Measurements from ENCODE around the gene FAM131A. TPM values are rescaled to one million over a fixed set of nuclear protein-coding genes. Genes with fewer than 3 reads are reported as not detected.

The FAM131A gene
- total and polyA plus RNA-seq, 2 of the 4 experiments (the other 2 are of a cell fraction) = 10.8 to 19.5 TPM

DNA sequence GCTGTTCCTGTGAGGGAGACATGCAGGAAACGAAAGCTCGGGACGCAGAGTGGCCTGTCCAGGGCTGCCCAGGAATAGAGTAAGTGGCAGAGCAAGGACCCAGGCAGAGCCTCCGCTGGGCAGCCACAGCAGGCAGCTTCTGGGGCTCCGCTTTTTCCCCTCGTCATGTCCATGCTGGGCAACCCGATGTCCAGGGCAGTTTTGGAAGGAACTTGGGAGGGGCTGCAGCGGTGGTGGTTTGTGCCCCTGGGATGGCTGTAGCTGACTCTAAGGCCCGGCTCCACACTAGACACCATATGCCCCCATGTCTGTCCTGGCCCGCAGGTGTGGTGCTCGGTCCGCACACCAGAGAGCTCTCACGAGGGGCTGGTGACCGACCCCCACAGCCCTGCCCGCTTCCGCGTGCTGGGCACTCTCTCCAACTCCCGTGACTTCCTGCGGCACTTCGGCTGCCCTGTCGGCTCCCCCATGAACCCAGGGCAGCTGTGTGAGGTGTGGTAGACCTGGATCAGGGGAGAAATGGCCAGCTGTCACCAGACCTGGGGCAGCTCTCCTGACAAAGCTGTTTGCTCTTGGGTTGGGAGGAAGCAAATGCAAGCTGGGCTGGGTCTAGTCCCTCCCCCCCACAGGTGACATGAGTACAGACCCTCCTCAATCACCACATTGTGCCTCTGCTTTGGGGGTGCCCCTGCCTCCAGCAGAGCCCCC is 45.5 kb upstream of the FAM131A start:
- Histone ChIP-seq H2BK15ac (ENCODE audit: low read depth, low read length) (no peak overlapping the region), H4K91ac (ENCODE audit: insufficient read depth, low read depth, low read length) (no peak overlapping the region), H3K79me1 (ENCODE audit: low read depth in 1 of 2, low read length in 2 of 2) (no peaks in the 10 kb centered on the region), H3K27ac (ENCODE audit: insufficient read depth, low read length) (no peak overlapping the region), H3K14ac (replicated peaks; ENCODE audit: low read depth, low read length) (no peak overlapping the region), H3K9me3 (ENCODE audit: control insufficient read depth, insufficient read depth, low read length) (no peaks in the 10 kb centered on the region), H3K9ac (ENCODE audit: low read depth, low read length) (no peak overlapping the region), H3K36me3 (ENCODE audit: control insufficient read depth, insufficient read depth, low read length) (no peaks in the 10 kb centered on the region), H3K27me3 (ENCODE audit: control insufficient read depth, insufficient read depth, low read length) (peaks cover 18% of the 10 kb centered on the region; the same call in 1 of the 2 replicates), H3K4ac (ENCODE audit: low read depth, low read length) (no peak overlapping the region), H3K4me1 (ENCODE audit: control insufficient read depth, insufficient read depth, low read length) (no peaks in the 10 kb centered on the region), H3K18ac (ENCODE audit: low read depth, low read length) (no peak overlapping the region), H4K5ac (ENCODE audit: low read depth, low read length) (no peak overlapping the region), H2AK9ac (replicated peaks; ENCODE audit: low read depth, low read length, poor library complexity) (no peak overlapping the region), H2BK20ac (ENCODE audit: low read depth, low read length) (no peak overlapping the region), H3K9me1 (ENCODE audit: insufficient read depth, low read length) (no peaks in the 10 kb centered on the region), H3K56ac (ENCODE audit: extremely low read depth, insufficient read depth, low read length) (no peak overlapping the region), H4K8ac (ENCODE audit: low read depth in 2 of 2, low read length in 2 of 2) (no peak overlapping the region), H2BK5ac (ENCODE audit: low read depth, low read length, poor library complexity, severe bottlenecking) (no peak overlapping the region), H3K23ac (ENCODE audit: low read depth, low read length) (no peak overlapping the region), H2BK120ac (ENCODE audit: low read depth, low read length) (no peak overlapping the region), H3K4me3 (ENCODE audit: insufficient read depth, low read depth, low read length) (no peak overlapping the region), H2AFZ (replicated peaks; ENCODE audit: low read length, poor library complexity) (no peak overlapping the region), H2AK5ac (ENCODE audit: low read depth, low read length) (no peak overlapping the region), H4K20me1 (ENCODE audit: insufficient read depth, low read length) (no peaks in the 10 kb centered on the region), H3K4me2 (ENCODE audit: low read depth, low read length) (no peak overlapping the region)
- intact Hi-C loops (cut with micrococcal nuclease) (no loop called here), dilution Hi-C loops (cut with HindIII; ENCODE audit: low sequenced_read_pairs, unreplicated experiment) (no loop called here), in situ Hi-C loops (cut with MboI; ENCODE audit: low sequenced_read_pairs) (no loop called here)
- ChIA-PET POLR2A (ENCODE audit: unreplicated experiment) (no interaction called here), CTCF (no interaction called here)
- no peak for ATAC-seq (ENCODE audit: low read depth)
- DNase-seq = no peak
- 70% methylated on average over 2 of the region's 21 CpGs; no CpG with 5 or more reads in 1 of the 2 experiments for WGBS, 2 experiments (ENCODE audit: extremely low coverage in 2 of 2, insufficient read length in 1 of 2)
- TF ChIP-seq POLR2A (IDR thresholded peaks at IDR 0.05; ENCODE audit: low read depth, low read length) = no peak
- TF ChIP-seq RFX5 (IDR thresholded peaks at IDR 0.05; ENCODE audit: low read depth, low read length) = no peak
- TF ChIP-seq RAD21 (IDR thresholded peaks at IDR 0.05; ENCODE audit: low read length) = no peak
- TF ChIP-seq MAZ (IDR thresholded peaks at IDR 0.05; ENCODE audit: borderline replicate concordance, low read depth, low read length) = no peak
- BruUV-seq (replicated peaks) = no TSS peak

Data from IMR-90 (cell line).